NCI-H146 treated with DMSO at 0.1 percent for 48 hours (cell line): ENCODE results near the gene NUP214.
"Not testable (repeated sequence)": the region's sequence is repeated elsewhere in the genome, so short reads cannot be mapped to it uniquely, and the experiment has no call there.

ENCODE experiments used
- DNase-seq: peaks from one replicate; lab custom pipeline; 2025; ENCODE audit not compliant: unreplicated experiment; lab: John Stamatoyannopoulos, UW

Gene NUP214

GRCh38 chr9:131227959-131228460, 102.6 kb downstream of the NUP214 start:
- DNase-seq, result no peak

GRCh38 chr9:131228988-131229387, 103.6 kb downstream of the NUP214 start:
- no peak for DNase-seq

DNA sequence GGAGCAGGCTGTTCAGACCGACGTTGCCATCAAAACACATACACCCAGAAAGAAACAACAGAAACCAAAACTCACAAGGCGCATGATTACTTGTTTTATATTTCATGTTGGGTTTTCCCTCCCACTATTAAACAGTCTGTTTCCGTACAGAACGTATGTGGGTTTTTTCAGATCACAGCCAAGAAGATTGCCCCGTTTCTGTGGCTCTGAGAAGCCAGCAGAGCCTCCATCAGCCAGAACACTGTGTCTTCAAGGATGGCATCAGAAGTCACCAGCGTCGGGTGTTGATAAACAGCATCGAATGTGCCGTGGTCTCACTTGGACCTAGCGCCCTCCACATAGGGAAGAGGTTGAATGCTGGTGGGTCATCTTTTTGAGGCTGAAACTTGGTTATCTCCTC, 108.2 kb downstream of the NUP214 start:
- DNase-seq, result no peak

GRCh38 chr9:131233995-131234394, 108.6 kb downstream of the NUP214 start:
- DNase-seq, result no peak

DNA sequence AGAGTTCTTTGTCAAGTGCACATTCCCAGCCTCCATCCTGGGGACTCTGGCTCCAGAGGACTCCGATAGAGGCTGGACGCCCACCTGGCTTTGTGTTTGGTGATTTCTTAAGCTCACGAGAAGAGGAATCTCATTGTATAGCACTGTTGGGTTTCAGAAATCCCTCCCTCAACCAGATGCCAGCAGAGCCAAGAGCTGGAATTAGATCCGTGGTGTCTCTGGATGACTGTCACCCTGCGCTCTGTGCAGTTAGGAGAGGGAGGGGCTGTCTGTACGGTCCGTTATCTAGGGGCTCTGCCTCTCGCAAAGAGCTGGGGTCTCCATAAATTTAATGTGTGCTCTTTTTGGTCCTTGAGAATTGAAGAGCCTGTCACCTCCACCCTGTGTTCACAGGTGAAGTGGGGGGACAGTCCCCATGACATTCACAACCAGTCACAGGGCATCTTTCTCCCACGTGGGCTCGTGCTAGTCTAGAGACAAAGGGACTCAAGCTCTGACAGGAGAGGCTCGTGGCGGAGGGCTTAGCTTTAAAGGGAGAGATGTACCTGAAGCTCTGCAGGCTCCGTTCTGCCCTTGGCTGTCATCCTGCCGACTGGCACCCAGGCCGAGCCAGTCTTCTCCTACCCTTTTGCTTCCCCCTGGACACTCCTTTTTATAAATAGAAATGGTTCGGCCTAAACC, 109.6 kb downstream of the NUP214 start:
- no peak for DNase-seq

DNA sequence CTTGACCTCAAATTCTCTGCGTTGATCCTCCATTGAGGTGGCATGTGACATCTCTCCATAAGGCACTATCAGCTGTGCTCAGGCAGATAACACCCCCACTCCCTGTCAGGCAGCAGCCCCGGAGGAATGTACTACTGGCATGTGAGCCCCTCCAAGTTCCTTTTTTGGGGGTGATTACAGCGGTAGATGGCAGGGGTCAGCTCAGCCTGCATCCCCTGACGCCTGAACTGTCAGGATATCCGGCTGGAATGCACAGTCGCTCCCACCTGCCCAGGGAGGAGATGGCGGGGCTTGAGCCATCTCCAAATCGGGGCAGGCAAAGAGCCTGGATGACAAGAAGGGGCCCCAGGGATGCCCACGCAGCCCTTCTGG, 110.1 kb downstream of the NUP214 start:
- no peak for DNase-seq

DNA sequence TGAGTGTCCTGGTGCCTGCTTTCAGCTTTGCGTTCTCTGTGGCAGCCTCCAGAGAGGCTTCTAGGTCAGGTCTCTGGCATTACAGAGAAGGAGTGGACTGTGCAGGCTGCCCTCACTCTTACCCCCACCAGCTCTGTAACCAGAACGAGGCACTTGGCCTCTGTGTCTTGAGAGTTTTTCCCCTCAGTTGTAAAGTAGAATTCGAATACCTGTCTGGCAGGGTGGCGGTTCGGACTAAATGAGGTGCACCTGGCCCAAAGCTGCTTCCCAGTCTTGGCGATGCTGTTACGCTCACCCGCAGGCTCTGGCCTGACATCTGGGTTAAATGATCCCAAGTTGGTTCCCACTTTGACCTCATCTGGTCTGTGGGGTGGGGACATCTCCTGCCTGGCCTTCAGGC, 110.8 kb downstream of the NUP214 start:
- DNase-seq, result no peak

- no peak for DNase-seq
These were observed 111.4 kb downstream of the NUP214 start for GRCh38 chr9:131236761-131237160.

- no peak for DNase-seq
These were observed 111.9 kb downstream of the NUP214 start for GRCh38 chr9:131237291-131237690.

- no peak for DNase-seq
These were observed 112.6 kb downstream of the NUP214 start for GRCh38 chr9:131237931-131238401.

DNA sequence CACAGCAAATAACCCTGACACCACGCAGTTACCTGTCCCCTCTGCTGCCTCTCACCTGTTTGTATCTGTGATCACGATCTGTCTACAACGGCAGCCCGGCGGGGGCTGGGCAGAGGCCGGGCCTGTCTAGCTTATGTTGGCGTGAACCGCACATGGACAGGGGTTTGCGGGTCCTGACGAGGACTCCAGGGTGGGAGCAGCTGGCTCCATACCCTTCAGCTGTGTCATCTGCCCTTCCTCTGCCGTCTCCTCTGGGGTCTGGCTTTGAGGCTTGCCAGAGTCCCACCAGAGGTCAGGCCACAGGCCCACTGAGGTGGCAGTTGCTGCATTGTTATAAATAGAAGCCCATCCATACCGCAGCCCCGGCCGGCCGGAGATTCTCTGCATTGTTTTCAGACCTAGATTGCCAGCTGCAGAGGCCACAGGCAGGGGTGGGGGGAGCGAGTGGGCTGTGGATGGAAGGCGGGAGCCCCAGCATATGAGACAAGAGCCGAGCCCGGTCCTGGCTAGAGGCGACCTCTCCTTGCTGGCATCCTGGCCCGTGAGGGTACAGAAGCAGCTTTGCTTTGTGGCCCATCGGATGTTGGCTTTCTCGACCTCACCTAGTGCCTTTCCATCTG, 113.1 kb downstream of the NUP214 start:
- no peak for DNase-seq

GRCh38 chr9:131239161-131239975, 114.0 kb downstream of the NUP214 start:
- no peak for DNase-seq

- no peak for DNase-seq
These were observed 114.9 kb downstream of the NUP214 start for GRCh38 chr9:131240047-131240921.

DNA sequence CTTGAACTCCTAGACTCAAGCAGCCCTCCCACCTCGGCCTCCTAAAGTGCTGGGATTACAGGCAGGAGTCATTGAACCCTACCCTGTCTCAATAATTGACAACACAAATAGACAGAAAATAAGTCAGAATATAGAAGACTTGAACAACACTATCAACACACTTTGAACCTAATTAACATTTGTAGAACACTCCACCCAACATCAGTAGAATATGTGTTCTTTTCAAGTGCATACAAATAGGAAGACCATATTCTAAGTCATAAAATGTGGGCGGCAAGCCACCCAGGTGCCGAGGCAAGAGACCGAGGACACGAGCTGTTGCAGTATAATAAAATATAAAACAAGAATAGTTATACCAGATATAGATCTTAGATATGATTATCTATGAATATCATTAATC, 118.9 kb downstream of the NUP214 start:
- DNase-seq, result not testable (repeated sequence)

- no peak for DNase-seq
These were observed 121.2 kb downstream of the NUP214 start for GRCh38 chr9:131246618-131247017.

DNA sequence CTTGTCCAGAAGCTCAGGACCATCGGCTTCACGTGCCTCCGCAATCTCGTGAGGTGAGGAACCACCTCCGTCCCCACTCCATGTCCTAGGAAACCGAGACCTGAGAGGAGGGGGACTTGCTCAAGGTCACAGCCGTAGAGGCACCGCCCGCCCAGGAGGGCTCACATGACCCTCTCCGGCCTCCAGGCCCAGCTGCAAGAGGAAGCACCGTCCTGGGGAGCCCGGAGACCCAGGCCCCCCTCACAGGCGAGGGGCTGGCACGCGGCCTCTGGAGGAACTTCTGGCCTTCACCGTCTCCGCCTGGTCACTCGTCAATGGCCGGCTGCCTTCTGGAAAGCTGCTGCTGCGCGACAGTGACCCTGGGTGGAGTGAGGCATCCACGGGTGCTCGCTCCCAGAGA, 126.7 kb downstream of the NUP214 start:
- no peak for DNase-seq

- DNase-seq, result no peak
These were observed 128.6 kb downstream of the NUP214 start for GRCh38 chr9:131253891-131254491.

DNA sequence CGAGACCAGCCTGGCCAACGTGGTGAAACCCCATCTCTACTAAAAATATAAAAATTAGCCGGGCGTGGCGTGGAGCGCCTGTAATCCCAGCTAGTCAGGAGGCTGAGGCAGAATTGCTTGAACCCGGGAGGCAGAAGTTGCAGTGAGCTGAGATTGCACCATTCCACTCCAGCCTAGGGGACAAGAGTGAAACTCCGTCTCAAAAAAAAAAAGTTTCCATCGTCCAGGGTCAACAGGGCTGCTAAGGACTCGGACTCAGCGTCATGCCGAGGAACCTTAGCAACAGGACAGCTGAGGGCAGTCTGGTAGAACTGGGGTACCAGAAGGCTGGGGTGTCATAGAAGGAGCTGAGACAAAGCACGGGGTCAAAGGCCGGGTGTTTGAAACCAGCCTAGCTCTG, 129.2 kb downstream of the NUP214 start:
- no peak for DNase-seq

DNA sequence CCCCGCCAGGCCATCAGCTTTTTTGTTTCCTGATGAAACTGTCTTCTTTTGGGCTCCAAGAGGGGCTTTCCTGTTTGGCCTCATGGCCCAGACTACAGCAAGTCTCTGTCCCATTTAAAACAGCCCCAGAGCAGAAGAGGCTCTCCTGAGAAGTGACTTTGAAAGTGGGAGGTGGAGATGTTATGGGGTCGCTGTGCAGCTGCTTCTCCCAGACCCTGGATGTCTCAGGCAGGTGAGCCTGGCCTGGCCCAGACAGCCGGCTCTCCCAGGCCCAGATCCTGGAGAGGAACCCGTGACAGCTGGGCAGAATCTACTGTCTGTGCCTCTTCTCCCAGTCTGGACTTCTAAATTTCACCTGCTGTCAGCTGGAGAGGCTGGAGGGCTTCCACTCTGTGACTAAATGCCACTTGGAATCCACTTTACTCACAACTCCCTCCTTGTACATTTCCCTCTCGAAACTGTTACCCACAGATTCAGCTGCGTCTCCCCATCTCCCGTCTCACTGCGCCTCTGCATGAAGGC, 130.4 kb downstream of the NUP214 start:
- DNase-seq, result no peak
